Choroid plexus epithelial cell (primary cell): ENCODE data around the gene SELENBP1.

Experiments used
- DNase-seq: peaks from one replicate; pipeline ENCODE4 v3.0.0-alpha.2; 2010; ENCODE audit warnings: low read depth
- H3K4me3 ChIP-seq: 2 replicates; pipeline ENCODE4 v1.5.1; 2011; ENCODE audit warnings: low read depth, mild to moderate bottlenecking, control low read depth, low read length, moderate library complexity
- CTCF ChIP-seq: conservative IDR thresholded peaks from 2 replicates; pipeline ENCODE4 v1.5.1; 2011; ENCODE audit warnings: low read depth, mild to moderate bottlenecking, control low read depth, inconsistent platforms, low read length, moderate library complexity

Gene SELENBP1

GRCh38 chr1:151327903-151328674 is 44.4 kb downstream of the SELENBP1 start:
- peak overlapping the region; percentile 73 for H3K4me3 ChIP-seq
- TF ChIP-seq CTCF = no peak
- no peak for DNase-seq

GRCh38 chr1:151327223-151327902 is 45.1 kb downstream of the SELENBP1 start, which contains the start of gene PI4KB:
PI4KB (minus strand) TSS chr1:151327416; CDS start chr1:151316481, 10,935 bp downstream.
- no peak for TF ChIP-seq CTCF
- peak; percentile 99 for DNase-seq
- H3K4me3 ChIP-seq = peak within 1 kb of the TSS; percentile 73

GRCh38 chr1:151326619-151327222 is 45.8 kb downstream of the SELENBP1 start:
- peak; percentile 61 for DNase-seq
- H3K4me3 ChIP-seq = peak overlapping the region; percentile 73
- TF ChIP-seq CTCF = no peak

- peak; percentile 58 for DNase-seq
- H3K4me3 ChIP-seq = peak overlapping the region; percentile 73
- no peak for TF ChIP-seq CTCF
Observed at GRCh38 chr1:151325646-151326429, 46.7 kb downstream of the SELENBP1 start.

- TF ChIP-seq CTCF = no peak
- no peak overlapping the region for H3K4me3 ChIP-seq
- DNase-seq = no peak
Observed at GRCh38 chr1:151325231-151325630, 47.3 kb downstream of the SELENBP1 start.

GRCh38 chr1:151324390-151324930 is 48.0 kb downstream of the SELENBP1 start:
- H3K4me3 ChIP-seq = no peak overlapping the region
- TF ChIP-seq CTCF = no peak
- DNase-seq = no peak
